Measurements from ENCODE around the gene GPSM1.
"Not testable (repeated sequence)": the region's sequence is repeated elsewhere in the genome, so short reads cannot be mapped to it uniquely, and the experiment has no call there.

The GPSM1 gene

GRCh38 chr9:136319244-136319643, 8.1 kb upstream of the GPSM1 start:
- DNase-seq, result not testable (repeated sequence)

GRCh38 chr9:136319955-136320354, 7.4 kb upstream of the GPSM1 start:
- DNase-seq, result not testable (repeated sequence)

- not testable (repeated sequence) for DNase-seq
Measured at GRCh38 chr9:136320972-136321371, 6.4 kb upstream of the GPSM1 start.

GRCh38 chr9:136321561-136321960, 5.8 kb upstream of the GPSM1 start:
- DNase-seq, result no peak

- DNase-seq, result no peak
Measured at GRCh38 chr9:136322756-136323330, 4.5 kb upstream of the GPSM1 start.

- no peak for DNase-seq
Measured at GRCh38 chr9:136323371-136323789, 4.0 kb upstream of the GPSM1 start.

GRCh38 chr9:136324501-136325300, 2.6 kb upstream of the GPSM1 start:
- DNase-seq, result no peak

GRCh38 chr9:136325358-136325757, 2.0 kb upstream of the GPSM1 start:
- no peak for DNase-seq

- DNase-seq, result no peak
Measured at GRCh38 chr9:136326061-136326760, 1.1 kb upstream of the GPSM1 start.

- DNase-seq, result no peak
Measured at GRCh38 chr9:136326761-136327303, 507 bp upstream of the GPSM1 start.

- DNase-seq, result peak; percentile 29
Measured at GRCh38 chr9:136328011-136328621, 777 bp downstream of the GPSM1 start.

GRCh38 chr9:136328622-136329041, 1.3 kb downstream of the GPSM1 start:
- no peak for DNase-seq

- DNase-seq, result no peak
Measured at GRCh38 chr9:136329211-136329627, 1.9 kb downstream of the GPSM1 start.

- no peak for DNase-seq
Measured at GRCh38 chr9:136329636-136330405, 2.5 kb downstream of the GPSM1 start.

GRCh38 chr9:136330406-136330990, 3.2 kb downstream of the GPSM1 start:
- DNase-seq, result no peak

- DNase-seq, result no peak
Measured at GRCh38 chr9:136331030-136331429, 3.7 kb downstream of the GPSM1 start.

GRCh38 chr9:136331556-136332481, 4.5 kb downstream of the GPSM1 start:
- DNase-seq, result no peak

GRCh38 chr9:136332482-136332983, 5.2 kb downstream of the GPSM1 start:
- no peak for DNase-seq

GRCh38 chr9:136333045-136333444, 5.7 kb downstream of the GPSM1 start:
- DNase-seq, result no peak

GRCh38 chr9:136333486-136333885, 6.1 kb downstream of the GPSM1 start:
- DNase-seq, result no peak

GRCh38 chr9:136334541-136334940, 7.2 kb downstream of the GPSM1 start:
- DNase-seq, result no peak
